ENCODE data around the gene RBBP5.

The RBBP5 gene

DNA sequence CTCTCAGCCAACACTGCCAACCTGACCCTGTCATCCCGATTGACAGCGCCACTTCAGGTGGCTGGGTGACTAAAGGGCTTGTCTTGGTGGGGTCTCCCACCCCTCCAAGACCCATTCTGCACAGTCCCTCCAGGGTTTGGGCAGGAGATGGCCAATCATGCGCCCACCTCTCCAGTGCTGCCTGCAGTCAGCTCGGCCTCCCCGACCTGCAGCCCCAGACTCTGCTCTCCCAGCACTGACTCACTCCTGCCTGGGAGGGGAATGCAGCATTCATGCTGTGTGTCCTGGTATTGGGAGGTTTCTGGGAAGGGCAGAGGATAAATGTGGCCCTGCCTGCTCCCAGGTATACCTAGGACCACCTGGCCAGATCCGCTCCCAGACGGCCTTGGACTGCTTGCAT, 47.3 kb downstream of the RBBP5 start:
- H3K4me3 ChIP-seq (ENCODE audit: low read depth, low read length): no peak overlapping the region
- no peak for TF ChIP-seq CTCF (IDR thresholded peaks at IDR 0.05; ENCODE audit: low read depth, low read length)

DNA sequence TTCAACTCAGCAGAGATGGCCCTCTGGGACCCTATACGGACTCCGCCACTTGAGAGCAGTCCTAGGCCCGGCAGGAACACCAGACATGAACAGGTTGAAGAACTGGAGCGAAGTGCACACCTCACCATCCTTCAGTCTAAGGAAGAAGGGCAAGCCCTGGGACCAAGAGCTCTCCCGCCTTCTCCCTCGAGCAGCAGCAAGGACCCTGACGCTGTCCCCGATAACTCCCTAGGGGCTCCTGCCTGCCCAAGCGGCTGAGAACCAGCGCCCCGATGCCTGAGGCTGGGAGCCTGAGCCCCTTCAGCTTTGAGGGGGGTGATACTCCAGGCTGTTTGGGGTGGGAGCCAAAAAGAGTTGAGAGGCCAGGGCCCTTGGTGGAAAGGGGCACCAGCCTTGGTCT, 47.7 kb downstream of the RBBP5 start:
- TF ChIP-seq CTCF (IDR thresholded peaks at IDR 0.05; ENCODE audit: low read depth, low read length): no peak
- no peak overlapping the region for H3K4me3 ChIP-seq (ENCODE audit: low read depth, low read length)

DNA sequence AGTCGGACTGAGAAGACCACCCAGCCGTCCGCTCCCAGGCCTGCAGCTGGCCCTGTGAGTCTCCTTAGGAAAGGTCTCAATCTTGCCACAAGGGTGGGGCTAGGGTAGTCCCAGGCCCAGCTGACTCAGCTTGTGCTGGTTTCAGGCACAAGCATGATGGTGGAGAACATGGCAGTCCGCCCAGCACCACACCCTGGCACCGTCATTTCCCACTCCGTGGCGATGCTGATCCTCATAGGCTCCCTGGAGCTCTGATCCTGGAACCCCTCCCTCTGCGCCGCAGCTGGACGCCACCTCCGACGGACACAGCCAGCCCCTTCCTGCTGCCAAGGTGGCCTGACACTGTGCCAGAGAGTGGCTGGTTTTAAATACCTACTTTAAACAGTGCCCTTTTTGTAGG, 48.3 kb downstream of the RBBP5 start:
- no peak overlapping the region for H3K4me3 ChIP-seq (ENCODE audit: low read depth, low read length)
- TF ChIP-seq CTCF (IDR thresholded peaks at IDR 0.05; ENCODE audit: low read depth, low read length): no peak

- no peak overlapping the region for H3K4me3 ChIP-seq (ENCODE audit: low read depth, low read length)
- TF ChIP-seq CTCF (IDR thresholded peaks at IDR 0.05; ENCODE audit: low read depth, low read length): no peak
Measured at GRCh38 chr1:205072881-205073280, 48.9 kb downstream of the RBBP5 start.

DNA sequence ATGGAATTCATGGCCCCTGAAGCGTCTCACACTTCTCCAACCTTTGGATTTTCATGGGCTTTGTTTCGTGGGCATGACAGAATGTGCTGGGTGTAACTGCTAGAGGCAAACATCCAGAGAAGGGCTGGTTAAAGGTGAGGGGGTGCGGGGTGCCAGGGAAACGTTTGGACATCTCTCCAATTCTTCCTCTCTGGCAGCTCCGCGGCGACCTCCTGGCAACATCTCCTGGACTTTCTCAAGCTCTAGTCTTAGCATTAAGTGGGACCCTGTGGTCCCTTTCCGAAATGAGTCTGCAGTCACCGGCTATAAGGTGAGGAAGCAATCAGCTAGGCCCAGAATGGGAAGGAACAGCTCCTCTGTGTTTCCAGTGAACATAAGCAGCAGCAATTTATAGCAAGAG, 49.5 kb downstream of the RBBP5 start:
- no peak overlapping the region for H3K4me3 ChIP-seq (ENCODE audit: low read depth, low read length)
- TF ChIP-seq CTCF (IDR thresholded peaks at IDR 0.05; ENCODE audit: low read depth, low read length): no peak

GRCh38 chr1:205071801-205072200, 50.0 kb downstream of the RBBP5 start:
- TF ChIP-seq CTCF (IDR thresholded peaks at IDR 0.05; ENCODE audit: low read depth, low read length): no peak
- H3K4me3 ChIP-seq (ENCODE audit: low read depth, low read length): no peak overlapping the region

GRCh38 chr1:205071028-205071409, 50.8 kb downstream of the RBBP5 start:
- TF ChIP-seq CTCF (IDR thresholded peaks at IDR 0.05; ENCODE audit: low read depth, low read length): no peak
- no peak overlapping the region for H3K4me3 ChIP-seq (ENCODE audit: low read depth, low read length)
